WTC11 (cell line): Measurements from ENCODE around the gene TMIE.

ENCODE experiments used
- CREB1 ChIP-seq: sonication (generic); formaldehyde crosslinking; IDR thresholded peaks from 2 replicates; pipeline ENCODE4 v1.8.0; 2023; ENCODE audit warnings: mild to moderate bottlenecking, missing genetic modification reagents
- CTCF ChIP-seq: fragments of 200-600 bp; IDR thresholded peaks from 2 replicates; pipeline ENCODE4 v1.8.0; 2022; ENCODE audit warnings: antibody characterized with exemption
- FOXK1 ChIP-seq: sonication (generic); formaldehyde crosslinking; IDR thresholded peaks from 2 replicates; pipeline ENCODE4 v1.8.0; 2022; ENCODE audit warnings: mild to moderate bottlenecking, moderate library complexity, missing genetic modification reagents
- NFE2L1 ChIP-seq: sonication (generic); formaldehyde crosslinking; IDR thresholded peaks from 2 replicates; pipeline ENCODE4 v1.8.1; 2023; ENCODE audit warnings: missing genetic modification reagents
- RELA ChIP-seq: sonication (generic); formaldehyde crosslinking; IDR thresholded peaks from 2 replicates; pipeline ENCODE4 v1.8.1; 2022; ENCODE audit warnings: missing genetic modification reagents, mild to moderate bottlenecking, borderline replicate concordance
- RORB ChIP-seq: fragments of 250-450 bp; sonication (Bioruptor Pico); IDR thresholded peaks from 2 replicates; pipeline ENCODE4 v1.9.0; 2021; ENCODE audit warnings: mild to moderate bottlenecking
- SMAD3 ChIP-seq: sonication (generic); formaldehyde crosslinking; IDR thresholded peaks from 2 replicates; pipeline ENCODE4 v1.8.0; 2022; ENCODE audit warnings: missing genetic modification reagents, mild to moderate bottlenecking, borderline replicate concordance
- USF2 ChIP-seq: sonication (generic); formaldehyde crosslinking; IDR thresholded peaks from 2 replicates; pipeline ENCODE4 v1.8.1; 2023; ENCODE audit warnings: mild to moderate bottlenecking, missing genetic modification reagents, moderate library complexity
- ZBTB21 ChIP-seq: sonication (generic); formaldehyde crosslinking; IDR thresholded peaks from 2 replicates; pipeline ENCODE4 v1.8.1; 2023; ENCODE audit warnings: mild to moderate bottlenecking, missing genetic modification reagents, borderline replicate concordance

GRCh38 chr3:46695177-46695961, 5.8 kb upstream of the TMIE start:
- TF ChIP-seq FOXK1 (CRISPR knock-in tag) (no peak), CTCF (peak; percentile 44; the same call in 1 of the 2 replicates), CREB1 (CRISPR knock-in tag) (no peak), SMAD3 (CRISPR knock-in tag) (no peak), RELA (CRISPR knock-in tag) (no peak), USF2 (CRISPR knock-in tag) (no peak), NFE2L1 (CRISPR knock-in tag) (no peak), RORB (CRISPR knock-in tag) (no peak), ZBTB21 (no peak)
